ENCODE data around the gene SETD2.
"Not testable (repeated sequence)": the region's sequence is repeated elsewhere in the genome, so short reads cannot be mapped to it uniquely, and the experiment has no call there.

Gene SETD2

DNA sequence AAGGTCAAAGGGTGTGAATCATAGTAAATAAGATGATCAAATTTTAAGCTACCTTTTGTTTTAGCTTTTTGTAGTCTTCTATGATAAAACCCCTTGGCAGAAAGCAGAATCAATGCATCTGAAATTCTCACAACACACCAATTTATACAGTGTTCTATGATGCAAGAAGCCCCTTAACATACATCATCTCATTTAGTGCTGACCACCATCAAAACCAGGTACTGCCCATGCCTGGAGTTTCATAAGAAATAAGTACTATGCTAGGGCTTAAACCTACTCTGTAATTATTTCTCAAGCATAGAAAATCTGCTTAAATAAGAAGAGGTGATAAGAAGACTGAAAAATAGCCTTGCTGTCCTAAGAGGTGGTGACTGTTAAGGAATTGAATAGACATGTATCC lies 116.8 kb downstream of the SETD2 start:
- in situ Hi-C loops (cut with HindIII; ENCODE audit: low pct_ligation_motif_present, low sequenced_read_pairs): no loop called here
- no peak for DNase-seq

DNA sequence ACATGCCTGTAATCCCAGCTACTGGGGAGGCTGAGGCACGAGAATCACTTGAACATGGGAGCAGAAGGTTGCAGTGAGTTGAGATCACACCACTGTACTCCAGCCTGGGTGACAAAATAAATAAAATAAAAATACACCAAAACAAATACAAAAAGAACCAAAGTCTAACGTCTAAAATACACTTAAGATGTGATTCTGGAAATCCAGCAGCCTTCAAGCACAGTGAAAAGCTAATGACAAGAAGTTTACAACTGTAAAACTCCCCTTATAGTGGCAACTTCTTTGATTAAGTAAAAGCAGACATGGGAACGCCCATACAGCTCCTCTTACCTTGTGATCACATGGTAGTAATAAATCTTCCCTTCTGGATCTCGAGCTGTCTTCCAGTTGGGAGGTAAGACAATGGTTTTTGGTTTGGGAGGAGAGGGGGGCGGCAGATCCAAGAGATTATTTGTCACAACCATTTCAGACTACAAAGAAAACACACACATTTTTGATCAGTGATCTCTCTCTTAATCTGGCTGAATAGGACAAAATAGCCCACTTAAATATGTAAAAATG lies 121.6 kb downstream of the SETD2 start:
- Histone ChIP-seq H3K4me3 (ENCODE audit: low read depth, low read length) (no peak overlapping the region), H3K36me3 (replicated peaks) (peaks cover 37% of the 10 kb centered on the region), H3K27ac (no peak overlapping the region), H3K27me3 (replicated peaks) (no peaks in the 10 kb centered on the region)
- no peak for DNase-seq
- in situ Hi-C loops (cut with HindIII; ENCODE audit: low pct_ligation_motif_present, low sequenced_read_pairs): no loop called here
- TF ChIP-seq, protein P1, sequence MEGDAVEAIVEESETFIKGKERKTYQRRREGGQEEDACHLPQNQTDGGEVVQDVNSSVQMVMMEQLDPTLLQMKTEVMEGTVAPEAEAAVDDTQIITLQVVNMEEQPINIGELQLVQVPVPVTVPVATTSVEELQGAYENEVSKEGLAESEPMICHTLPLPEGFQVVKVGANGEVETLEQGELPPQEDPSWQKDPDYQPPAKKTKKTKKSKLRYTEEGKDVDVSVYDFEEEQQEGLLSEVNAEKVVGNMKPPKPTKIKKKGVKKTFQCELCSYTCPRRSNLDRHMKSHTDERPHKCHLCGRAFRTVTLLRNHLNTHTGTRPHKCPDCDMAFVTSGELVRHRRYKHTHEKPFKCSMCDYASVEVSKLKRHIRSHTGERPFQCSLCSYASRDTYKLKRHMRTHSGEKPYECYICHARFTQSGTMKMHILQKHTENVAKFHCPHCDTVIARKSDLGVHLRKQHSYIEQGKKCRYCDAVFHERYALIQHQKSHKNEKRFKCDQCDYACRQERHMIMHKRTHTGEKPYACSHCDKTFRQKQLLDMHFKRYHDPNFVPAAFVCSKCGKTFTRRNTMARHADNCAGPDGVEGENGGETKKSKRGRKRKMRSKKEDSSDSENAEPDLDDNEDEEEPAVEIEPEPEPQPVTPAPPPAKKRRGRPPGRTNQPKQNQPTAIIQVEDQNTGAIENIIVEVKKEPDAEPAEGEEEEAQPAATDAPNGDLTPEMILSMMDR (IDR thresholded peaks at IDR 0.05; ENCODE audit: low read depth, low read length, missing control alignments): no peak

More for the DNA sequence above, 116.8 kb downstream of the SETD2 start:
- H3K27me3 ChIP-seq (replicated peaks): no peaks in the 10 kb centered on the region
- peaks cover 12% of the 10 kb centered on the region for H3K36me3 ChIP-seq (replicated peaks)
- no peak overlapping the region for H3K4me3 ChIP-seq (ENCODE audit: low read depth, low read length)
- H3K27ac ChIP-seq: no peak overlapping the region
- TF ChIP-seq, protein P1 (IDR thresholded peaks at IDR 0.05; ENCODE audit: low read depth, low read length, missing control alignments): no peak

DNA sequence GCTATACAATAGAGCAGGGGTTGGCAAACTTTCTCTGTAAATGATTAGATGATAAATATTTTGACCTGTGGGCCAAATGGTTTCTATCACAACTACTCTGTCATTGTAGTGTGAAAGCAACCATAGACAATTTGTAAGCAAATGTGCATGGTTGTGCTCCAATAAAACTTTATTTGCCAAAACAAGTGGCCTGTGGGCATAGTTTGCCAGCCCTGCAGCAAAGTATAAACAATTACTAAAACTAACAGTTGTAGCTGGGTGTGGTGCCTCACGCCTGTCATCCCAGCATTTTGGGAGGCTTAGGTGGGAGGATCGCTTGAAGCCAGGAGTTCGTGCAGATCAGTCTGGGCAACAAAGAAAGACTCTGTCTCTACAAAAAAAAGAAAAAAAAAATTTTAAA lies 122.8 kb downstream of the SETD2 start:
- Histone ChIP-seq H3K36me3 (replicated peaks) (peaks cover 44% of the 10 kb centered on the region), H3K27ac (no peak overlapping the region), H3K27me3 (replicated peaks) (no peaks in the 10 kb centered on the region), H3K4me3 (ENCODE audit: low read depth, low read length) (no peak overlapping the region)
- TF ChIP-seq, protein P1 (IDR thresholded peaks at IDR 0.05; ENCODE audit: low read depth, low read length, missing control alignments): no peak
- in situ Hi-C loops (cut with HindIII; ENCODE audit: low pct_ligation_motif_present, low sequenced_read_pairs): no loop called here
- no peak for DNase-seq

DNA sequence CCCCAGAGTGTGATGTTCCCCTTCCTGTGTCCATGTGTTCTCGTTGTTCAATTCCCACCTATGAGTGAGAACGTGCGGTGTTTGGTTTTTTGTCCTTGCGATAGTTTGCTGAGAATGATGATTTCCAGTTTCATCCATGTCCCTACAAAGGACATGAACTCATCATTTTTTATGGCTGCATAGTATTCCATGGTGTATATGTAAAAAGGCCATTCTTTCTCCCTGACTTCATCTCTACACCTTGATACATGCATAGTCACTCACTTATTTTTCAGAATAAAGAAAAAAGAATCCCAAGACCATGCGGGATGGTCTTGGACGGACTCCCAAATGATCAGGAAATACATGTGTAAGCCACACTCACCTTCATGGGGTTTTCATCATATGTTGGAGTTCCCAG lies 126.6 kb downstream of the SETD2 start:
- H3K27ac ChIP-seq; H3K4me3 ChIP-seq (ENCODE audit: low read depth, low read length); in situ Hi-C loops (cut with HindIII; ENCODE audit: low pct_ligation_motif_present, low sequenced_read_pairs); H3K27me3 ChIP-seq (replicated peaks); DNase-seq: not testable (repeated sequence)
- H3K36me3 ChIP-seq (replicated peaks): peaks cover 49% of the 10 kb centered on the region

DNA sequence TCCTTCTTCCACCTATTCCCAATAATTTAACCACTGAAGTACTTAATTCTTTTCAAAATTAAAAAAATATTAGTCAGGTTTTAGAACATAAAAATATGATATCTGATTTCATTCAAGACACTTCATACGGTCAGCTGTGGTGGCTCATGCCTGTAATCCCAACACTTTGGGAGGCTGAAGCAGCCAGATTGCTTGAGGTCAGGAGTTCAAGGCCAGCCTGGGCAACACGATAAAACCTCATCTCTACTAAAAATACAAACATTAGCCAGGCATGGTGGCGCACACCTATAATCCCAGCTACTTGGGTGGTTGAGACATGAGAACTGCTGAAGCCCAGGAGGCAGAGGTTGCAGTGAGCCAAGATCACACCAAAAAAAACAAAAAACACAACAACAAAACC lies 127.8 kb downstream of the SETD2 start:
- peaks cover 41% of the 10 kb centered on the region for H3K36me3 ChIP-seq (replicated peaks)
- TF ChIP-seq, protein P1 (IDR thresholded peaks at IDR 0.05; ENCODE audit: low read depth, low read length, missing control alignments): no peak
- H3K27ac ChIP-seq: no peak overlapping the region

DNA sequence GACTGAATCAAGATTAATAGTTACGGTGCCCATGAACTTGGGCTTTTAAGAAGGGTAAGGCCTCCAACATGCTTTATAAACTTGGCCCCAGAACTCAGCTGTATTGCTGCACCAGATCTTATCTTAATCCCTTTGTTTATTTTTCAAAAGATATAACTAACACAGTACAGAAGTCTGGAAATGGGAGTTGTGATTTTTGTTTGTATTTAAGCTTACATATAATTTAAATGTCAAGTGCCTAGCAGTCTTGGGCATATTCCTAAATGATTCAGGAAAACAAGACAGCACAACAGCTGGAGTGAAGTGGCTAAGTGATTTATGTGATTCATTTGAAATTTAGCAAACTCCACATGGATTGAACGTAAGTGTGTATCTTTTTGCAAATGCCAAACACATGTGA lies 128.3 kb downstream of the SETD2 start:
- Histone ChIP-seq H3K27ac (no peak overlapping the region), H3K36me3 (replicated peaks) (peaks cover 37% of the 10 kb centered on the region), H3K27me3 (replicated peaks) (no peaks in the 10 kb centered on the region), H3K4me3 (ENCODE audit: low read depth, low read length) (no peak overlapping the region)
- in situ Hi-C loops (cut with HindIII; ENCODE audit: low pct_ligation_motif_present, low sequenced_read_pairs): no loop called here
- no peak for DNase-seq
- TF ChIP-seq, protein P1 (IDR thresholded peaks at IDR 0.05; ENCODE audit: low read depth, low read length, missing control alignments): no peak

More for the DNA sequence above, 127.8 kb downstream of the SETD2 start:
- Histone ChIP-seq H3K4me3 (ENCODE audit: low read depth, low read length) (no peak overlapping the region), H3K27me3 (replicated peaks) (no peaks in the 10 kb centered on the region)
- no peak for DNase-seq
- in situ Hi-C loops (cut with HindIII; ENCODE audit: low pct_ligation_motif_present, low sequenced_read_pairs): no loop called here
